SK-N-SH (cell line): ENCODE measurements around the gene EXOC6B.

Source experiments
- CTCF ChIP-seq: fragments of 200-600 bp; sonication (generic); IDR thresholded peaks from 2 replicates; pipeline ENCODE4 v1.6.1; 2017; ENCODE audit warnings: antibody characterized with exemption, mild to moderate bottlenecking, moderate library complexity
- GABPA ChIP-seq: IDR thresholded peaks from 2 replicates; pipeline ENCODE4 v1.4.0; 2012; ENCODE audit warnings: low read depth, mild to moderate bottlenecking
- GATA2 ChIP-seq: sonication (generic); formaldehyde crosslinking; IDR thresholded peaks from 2 replicates; pipeline ENCODE4 v1.5.0; 2020; ENCODE audit warnings: mild to moderate bottlenecking, missing genetic modification reagents
- PBX3 ChIP-seq: IDR thresholded peaks from 2 replicates; pipeline ENCODE4; 2012
- POLR2AphosphoS5 ChIP-seq: IDR thresholded peaks from 2 replicates; pipeline ENCODE4 v1.6.1; 2012; ENCODE audit warnings: low read depth, low read length
- RAD21 ChIP-seq: IDR thresholded peaks from 2 replicates; pipeline ENCODE4 v1.6.1; 2012; ENCODE audit warnings: mild to moderate bottlenecking, low read length
- RFX5 ChIP-seq: IDR thresholded peaks from 2 replicates; pipeline ENCODE4 v1.6.1; 2012; ENCODE audit warnings: mild to moderate bottlenecking, improper control_type of control experiment, low read length
- SMC3 ChIP-seq: IDR thresholded peaks from 2 replicates; pipeline ENCODE4 v1.6.1; 2012; ENCODE audit warnings: low read depth, low read length, improper control_type of control experiment

GRCh38 chr2:72423756-72424155 lies 402.1 kb downstream of the EXOC6B start:
- TF ChIP-seq POLR2AphosphoS5 (no peak), CTCF (no peak), RFX5 (no peak), GATA2 (CRISPR knock-in tag) (no peak), PBX3 (no peak), SMC3 (no peak), GABPA (no peak), RAD21 (no peak)
